ENCODE results near the gene SLC25A30. TPM values are rescaled to one million over a fixed set of nuclear protein-coding genes. Genes with fewer than 3 reads are reported as not detected.

The SLC25A30 gene
- total and polyA plus RNA-seq, 9 of the 15 experiments (the other 6 are each of a cell fraction or from before 2014, with no cell fraction given), result 1.1 to 11.1 (median 5.6) TPM

- TF ChIP-seq, protein P1, sequence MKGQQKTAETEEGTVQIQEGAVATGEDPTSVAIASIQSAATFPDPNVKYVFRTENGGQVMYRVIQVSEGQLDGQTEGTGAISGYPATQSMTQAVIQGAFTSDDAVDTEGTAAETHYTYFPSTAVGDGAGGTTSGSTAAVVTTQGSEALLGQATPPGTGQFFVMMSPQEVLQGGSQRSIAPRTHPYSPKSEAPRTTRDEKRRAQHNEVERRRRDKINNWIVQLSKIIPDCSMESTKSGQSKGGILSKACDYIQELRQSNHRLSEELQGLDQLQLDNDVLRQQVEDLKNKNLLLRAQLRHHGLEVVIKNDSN (CRISPR knock-in tag; IDR thresholded peaks at IDR 0.05), result no peak
- TF ChIP-seq ZNF197 (CRISPR knock-in tag; IDR thresholded peaks at IDR 0.05; ENCODE audit: low read depth) (0 out of 2 replicates have a peak, but pooled peaks have one; percentile 53), CREB1 (IDR thresholded peaks at IDR 0.05) (no peak), CREB1 (CRISPR knock-in tag; IDR thresholded peaks at IDR 0.05) (no peak), NCOA4 (IDR thresholded peaks at IDR 0.05; ENCODE audit: partially characterized antibody) (no peak), ETV1 (tag; conservative IDR thresholded peaks at IDR 0.05; ENCODE audit: low read depth) (no peak), NFIX (CRISPR knock-in tag; IDR thresholded peaks at IDR 0.05; ENCODE audit: low read depth) (no peak)
Observed at GRCh38 chr13:45464141-45464686, 46.0 kb upstream of the SLC25A30 start (continued).

GRCh38 chr13:45456196-45456972, 38.2 kb upstream of the SLC25A30 start:
- no peaks in the 10 kb centered on the region for H3K9me1 ChIP-seq (ENCODE audit: control insufficient read depth, insufficient read depth, low read length)
- FAIRE-seq (no peak), DNase-seq (ENCODE audit: extremely low read depth in 1 of 4, low spot score in 3 of 4) (no peak), ATAC-seq (no peak)
- CTCF ChIA-PET (ENCODE audit: low intra/inter-chr PET ratio), result no interaction called here
- H2AFZ ChIP-seq (ENCODE audit: low read depth, low read length), result no peak overlapping the region
- no peaks in the 10 kb centered on the region for H3K79me2 ChIP-seq (ENCODE audit: control insufficient read depth, insufficient read depth, low read length)
- H3K27ac ChIP-seq (ENCODE audit: extremely low read depth, low read depth, low read length), result no peak overlapping the region
- H3K36me3 ChIP-seq (ENCODE audit: control insufficient read depth, insufficient read depth, low read length), result no peaks in the 10 kb centered on the region
- no peaks in the 10 kb centered on the region for H3K4me1 ChIP-seq (replicated peaks in 1 of 2; ENCODE audit: control insufficient read depth in 2 of 2, insufficient read depth in 2 of 2, low read length in 2 of 2)
- in situ Hi-C loops (cut with MboI), result no loop called here
- no TSS peak for BruUV-seq (replicated peaks)
- no peak overlapping the region for H3K9ac ChIP-seq (ENCODE audit: insufficient read depth in 1 of 2, low read depth in 2 of 2, low read length in 2 of 2)
- no peaks in the 10 kb centered on the region for H3K27me3 ChIP-seq (ENCODE audit: control insufficient read depth in 2 of 2, insufficient read depth in 2 of 2, low read length in 2 of 2)
- H3K4me3 ChIP-seq, result no peak overlapping the region
- H3K9me3 ChIP-seq (replicated peaks; ENCODE audit: control insufficient read depth, insufficient read depth, low read depth, low read length), result no peaks in the 10 kb centered on the region; the same call in 1 of the 2 replicates
- intact Hi-C loops (cut with micrococcal nuclease), result no loop called here
- H4K20me1 ChIP-seq (replicated peaks; ENCODE audit: control insufficient read depth, insufficient read depth, low read length), result no peaks in the 10 kb centered on the region
- POLR2A ChIA-PET, result no interaction called here
- no peak overlapping the region for H3K4me2 ChIP-seq (ENCODE audit: insufficient read depth, low read length)
- WGBS (ENCODE audit: insufficient coverage, low coverage, missing lambda C conversion rate), result 0% methylated on average over 2 of the region's 2 CpGs
- TF ChIP-seq POLR3G (IDR thresholded peaks at IDR 0.05; ENCODE audit: extremely low read depth, insufficient read length, insufficient replicate concordance) (no peak), BRF1 (IDR thresholded peaks at IDR 0.05; ENCODE audit: borderline replicate concordance, extremely low read depth, insufficient read length) (no peak), DMBX1 (CRISPR knock-in tag; IDR thresholded peaks at IDR 0.05; ENCODE audit: borderline replicate concordance) (no peak), SRSF7 (optimal IDR thresholded peaks at IDR 0.05; ENCODE audit: low read depth, low read length) (no peak), ETV6 (IDR thresholded peaks at IDR 0.05; ENCODE audit: borderline replicate concordance in 1 of 2, low read depth in 2 of 2, low read length in 1 of 2) (no peak), ETV6 (CRISPR knock-in tag; IDR thresholded peaks at IDR 0.05; ENCODE audit: borderline replicate concordance) (no peak), HOMEZ (CRISPR knock-in tag; IDR thresholded peaks at IDR 0.05) (no peak), SMAD1 (IDR thresholded peaks at IDR 0.05; ENCODE audit: low read depth, low read length, partially characterized antibody) (no peak), NCOA4 (IDR thresholded peaks at IDR 0.05; ENCODE audit: partially characterized antibody) (no peak)

Data from K562 (cell line).